Measurements from ENCODE around the gene NUP153. TPM values are rescaled to one million over a fixed set of nuclear protein-coding genes. Genes with fewer than 3 reads are reported as not detected.

NUP153 gene
- total and polyA plus RNA-seq, 10 of the 15 experiments (the other 5 are each of a cell fraction or from before 2014, with no cell fraction given), result 13.9 to 77.7 (median 56.2) TPM

- Histone ChIP-seq H3K27ac (ENCODE audit: control insufficient read depth, insufficient read depth) (no peak overlapping the region), H3K36me3 (ENCODE audit: control insufficient read depth in 2 of 2, insufficient read depth in 2 of 2, low read length in 1 of 2) (peaks cover 3 to 5% of the 10 kb centered on the region in 2 experiments; a peak in 3 of 4 replicates), H3K9me3 (replicated peaks; ENCODE audit: control insufficient read depth, insufficient read depth, low read length) (no peaks in the 10 kb centered on the region), H3K4me3 (no peak overlapping the region), H3K4me1 (ENCODE audit: control insufficient read depth, insufficient read depth, low read length) (no peaks in the 10 kb centered on the region), H2AFZ (ENCODE audit: control insufficient read depth, low read depth, low read length) (no peak overlapping the region), H3K27me3 (replicated peaks in 1 of 2; ENCODE audit: control insufficient read depth in 2 of 2, insufficient read depth in 2 of 2, low read length in 1 of 2) (no peaks in the 10 kb centered on the region), H3K9ac (ENCODE audit: control insufficient read depth, insufficient read depth, low read length) (no peak overlapping the region), H3K4me2 (ENCODE audit: control insufficient read depth, insufficient read depth) (no peak overlapping the region), H4K20me1 (ENCODE audit: control insufficient read depth, insufficient read depth) (no peaks in the 10 kb centered on the region), H3K79me2 (ENCODE audit: control insufficient read depth, insufficient read depth, low read length) (no peaks in the 10 kb centered on the region)
- SMC1A ChIA-PET (ENCODE audit: uncharacterized antibody, unreplicated experiment), result interaction anchor here (1.1 to 3.2 kb wide), 2 partner anchors 9 to 20 kb away, joined by 3 to 12 read pairs; partner anchors contain the start of gene FAM8A1
- in situ Hi-C loops (cut with MboI), result no loop called here
- FAIRE-seq, result no peak
- intact Hi-C loops (cut with micrococcal nuclease; ENCODE audit: unreplicated experiment), result no loop called here
- DNase-seq (ENCODE audit: low read depth, low spot score), result no peak
- RAD21 ChIA-PET (ENCODE audit: unreplicated experiment), result no interaction called here
- CTCF ChIA-PET, result interaction anchor here (1.3 kb wide), 1 partner anchor 193 kb away, joined by 4 read pairs; no protein-coding TSS in a partner anchor
- no TSS peak for BruUV-seq (replicated peaks)
- ATAC-seq, result no peak
- 99% methylated on average over 3 of the region's 3 CpGs for WGBS (ENCODE audit: insufficient coverage, insufficient replicate concordance, low lambda C conversion rate, missing lambda C conversion rate)
- TF ChIP-seq ZBED1 (IDR thresholded peaks at IDR 0.05; ENCODE audit: borderline replicate concordance), result no peak
- TF ChIP-seq SUPT20H (IDR thresholded peaks at IDR 0.05; ENCODE audit: borderline replicate concordance, control insufficient read depth, low read depth, low read length), result no peak
- no peak for TF ChIP-seq ZNF217 (IDR thresholded peaks at IDR 0.05)
- TF ChIP-seq CHD1 (IDR thresholded peaks at IDR 0.05; ENCODE audit: low read depth, low read length), result no peak
- no peak for TF ChIP-seq IRF4 (IDR thresholded peaks at IDR 0.05; ENCODE audit: low read depth, low read length)
- no peak for TF ChIP-seq RCOR1 (conservative IDR thresholded peaks at IDR 0.05; ENCODE audit: low read depth, low read length)
- POLR2A ChIA-PET, result interaction anchor here (0.9 to 1.0 kb wide), 2 partner anchors 8 to 92 kb away, joined by 3 to 4 read pairs; no protein-coding TSS in a partner anchor
These were observed 95.9 kb downstream of the NUP153 start for GRCh38 chr6:17610835-17611234.

GRCh38 chr6:17606606-17607005 lies 100.1 kb downstream of the NUP153 start:
- no TSS peak for BruUV-seq (replicated peaks)
- Histone ChIP-seq H3K27me3 (replicated peaks in 1 of 2; ENCODE audit: control insufficient read depth in 2 of 2, insufficient read depth in 2 of 2, low read length in 1 of 2) (no peaks in the 10 kb centered on the region), H2AFZ (ENCODE audit: control insufficient read depth, low read depth, low read length) (no peak overlapping the region), H3K9me3 (replicated peaks; ENCODE audit: control insufficient read depth, insufficient read depth, low read length) (no peaks in the 10 kb centered on the region), H3K36me3 (ENCODE audit: control insufficient read depth in 2 of 2, insufficient read depth in 2 of 2, low read length in 1 of 2) (no peaks in the 10 kb centered on the region; a peak in 1 of 4 replicates), H3K27ac (ENCODE audit: control insufficient read depth, insufficient read depth) (no peak overlapping the region), H3K4me3 (no peak overlapping the region), H3K4me2 (ENCODE audit: control insufficient read depth, insufficient read depth) (no peak overlapping the region), H3K79me2 (ENCODE audit: control insufficient read depth, insufficient read depth, low read length) (no peaks in the 10 kb centered on the region), H3K9ac (ENCODE audit: control insufficient read depth, insufficient read depth, low read length) (no peak overlapping the region), H4K20me1 (ENCODE audit: control insufficient read depth, insufficient read depth) (no peaks in the 10 kb centered on the region), H3K4me1 (ENCODE audit: control insufficient read depth, insufficient read depth, low read length) (no peaks in the 10 kb centered on the region)
- in situ Hi-C loops (cut with MboI) (no loop called here), intact Hi-C loops (cut with micrococcal nuclease; ENCODE audit: unreplicated experiment) (no loop called here)
- RAD21 ChIA-PET (ENCODE audit: unreplicated experiment), result no interaction called here
- SMC1A ChIA-PET (ENCODE audit: uncharacterized antibody, unreplicated experiment), result no interaction called here
- ATAC-seq (no peak), FAIRE-seq (no peak), DNase-seq (ENCODE audit: low read depth, low spot score) (no peak)
- POLR2A ChIA-PET, result interaction anchor here (0.7 kb wide), 1 partner anchor 31 kb away, joined by 5 read pairs; no protein-coding TSS in a partner anchor
- CTCF ChIA-PET, result no interaction called here
- WGBS (ENCODE audit: insufficient coverage, insufficient replicate concordance, low lambda C conversion rate, missing lambda C conversion rate), result 87% methylated on average over 4 of the region's 4 CpGs
- no peak for TF ChIP-seq ZNF24 (IDR thresholded peaks at IDR 0.05)
- no peak for TF ChIP-seq E2F4 (IDR thresholded peaks at IDR 0.05; ENCODE audit: low read depth, low read length)
- no peak for TF ChIP-seq ASH2L (IDR thresholded peaks at IDR 0.05; ENCODE audit: borderline replicate concordance, low read depth)
- TF ChIP-seq SIN3A (IDR thresholded peaks at IDR 0.05; ENCODE audit: low read depth, low read length), result no peak
- TF ChIP-seq HDGF (IDR thresholded peaks at IDR 0.05), result no peak
- TF ChIP-seq MTA3 (IDR thresholded peaks at IDR 0.05; ENCODE audit: borderline replicate concordance, low read length), result no peak
- TF ChIP-seq ZZZ3 (IDR thresholded peaks at IDR 0.05; ENCODE audit: control insufficient read depth, insufficient read length, low read depth), result no peak
- TF ChIP-seq NKRF (conservative IDR thresholded peaks at IDR 0.05), result no peak
- no peak for TF ChIP-seq ETV6 (conservative IDR thresholded peaks at IDR 0.05 in 1 of 2, IDR thresholded peaks at IDR 0.05 in 1 of 2; ENCODE audit: borderline replicate concordance in 1 of 2, low read depth in 1 of 2)
- no peak for TF ChIP-seq TCF12 (IDR thresholded peaks at IDR 0.05; ENCODE audit: low read depth, low read length)
- TF ChIP-seq KLF5 (IDR thresholded peaks at IDR 0.05; ENCODE audit: partially characterized antibody), result no peak

Measured in GM12878 (cell line).